PC-3 (cell line): Measurements from ENCODE around the gene DEFB125. TPM values are rescaled to one million over a fixed set of nuclear protein-coding genes. Genes with fewer than 3 reads are reported as not detected.

Source experiments
- ATAC-seq: fragments of 200-7000 bp; cut with Tn5 transposase; 2 replicates; pipeline ENCODE4 v1.9.1; 2020; ENCODE audit warnings: mild to moderate bottlenecking, moderate library complexity
- BruUV-seq: library from RNA; stranded (reverse); fragments of 400-500 nt; replicated peaks from 2 replicates; lab custom pipeline; 2021; lab: Mats Ljungman, UMichigan
- CTCF ChIA-PET: fragments of 300-600 bp; sonication (Branson Sonifier 250); formaldehyde crosslinking; loops from one replicate; lab custom pipeline; 2022; ENCODE audit warnings: antibody characterized with exemption; lab: Charles Lee
- POLR2A ChIA-PET: fragments of 300-600 bp; sonication (Branson Sonifier 250); formaldehyde crosslinking; loops from one replicate; lab custom pipeline; 2022; ENCODE audit warnings: antibody characterized with exemption; ENCODE audit not compliant: unreplicated experiment; lab: Charles Lee
- DNase-seq: peaks from one replicate; pipeline ENCODE4 v3.0.0-alpha.2; 2015
- H2AFZ ChIP-seq: fragments of 300-600 bp; sonication (generic); 2 replicates; pipeline ENCODE4 v1.6.0; 2016; ENCODE audit warnings: antibody characterized with exemption, low read length
- H3F3A ChIP-seq: fragments of 300-600 bp; sonication (generic); one replicate; pipeline ENCODE4 v1.6.0; 2017; ENCODE audit warnings: antibody characterized with exemption, low read length, control low read depth, mild to moderate bottlenecking; ENCODE audit not compliant: unreplicated experiment
- H3K27ac ChIP-seq: fragments of 300-600 bp; sonication (generic); 2 replicates; pipeline ENCODE4 v1.5.1; 2016; ENCODE audit warnings: mild to moderate bottlenecking, low read length
- H3K27me3 ChIP-seq: fragments of 300-600 bp; sonication (generic); 2 replicates; pipeline ENCODE4 v1.6.1; 2016; ENCODE audit warnings: low read length, mixed read lengths
- H3K36me3 ChIP-seq: fragments of 300-600 bp; sonication (generic); 2 replicates; pipeline ENCODE4 v1.6.1; 2016; ENCODE audit warnings: low read depth, mixed run types, low read length, mixed read lengths
- H3K4me1 ChIP-seq: fragments of 300-600 bp; sonication (generic); 2 replicates; pipeline ENCODE4 v1.5.1; 2016; ENCODE audit warnings: low read length; ENCODE audit not compliant: insufficient read depth
- H3K4me2 ChIP-seq: fragments of 300-600 bp; sonication (generic); 2 replicates; pipeline ENCODE4 v1.6.0; 2016; ENCODE audit warnings: low read length
- H3K4me3 ChIP-seq: fragments of 300-600 bp; sonication (generic); 2 replicates; pipeline ENCODE4 v1.5.1; 2016; ENCODE audit warnings: mild to moderate bottlenecking, low read length, mixed read lengths
- H3K79me2 ChIP-seq: fragments of 300-600 bp; sonication (generic); 2 replicates; pipeline ENCODE4 v1.6.1; 2017; ENCODE audit warnings: low read length, mixed read lengths
- H3K9ac ChIP-seq: fragments of 300-600 bp; sonication (generic); 2 replicates; pipeline ENCODE4 v1.6.0; 2016; ENCODE audit warnings: mild to moderate bottlenecking, low read length
- H3K9me2 ChIP-seq: fragments of 300-600 bp; sonication (generic); replicated peaks from 2 replicates; pipeline ENCODE4 v1.6.1; 2016; ENCODE audit warnings: mixed run types, low read length, mixed read lengths
- H3K9me3 ChIP-seq: fragments of 300-600 bp; sonication (generic); 2 replicates; pipeline ENCODE4 v1.6.1; 2016; ENCODE audit warnings: low read length, mixed read lengths
- H4K20me1 ChIP-seq: fragments of 300-600 bp; sonication (generic); 2 replicates; pipeline ENCODE4 v1.6.1; 2016; ENCODE audit warnings: low read length, mixed read lengths
- EZH2 ChIP-seq: fragments of 300-600 bp; sonication (generic); IDR thresholded peaks from one replicate; pipeline ENCODE4 v1.6.1; 2017; ENCODE audit warnings: antibody characterized with exemption, mild to moderate bottlenecking, low read length; ENCODE audit not compliant: unreplicated experiment
- EZH2phosphoT487 ChIP-seq: fragments of 300-600 bp; sonication (generic); IDR thresholded peaks from 2 replicates; pipeline ENCODE4 v1.6.1; 2018; ENCODE audit warnings: mild to moderate bottlenecking, antibody characterized with exemption, low read length, borderline replicate concordance
- intact Hi-C: fragments of 100-400 bp; cut with micrococcal nuclease; formaldehyde crosslinking; loops from 2 replicates; pipeline ENCODE4 v1.9.0; 2023
- total RNA-seq: library from RNA; depleted of rRNA; stranded (reverse); fragments of >200 nt; gene quantifications from 2 replicates; pipeline ENCODE4 v1.2.3, GENCODE V29; 2014
- TF ChIP-seq, protein P1 (sequence below): fragments of 300-600 bp; sonication (generic); conservative IDR thresholded peaks from 2 replicates; pipeline ENCODE4 v1.5.1; 2017; ENCODE audit warnings: antibody characterized with exemption, low read depth, mild to moderate bottlenecking, low read length

Gene DEFB125
- total RNA-seq, 1 experiment from 2014 or later = not detected

DNA sequence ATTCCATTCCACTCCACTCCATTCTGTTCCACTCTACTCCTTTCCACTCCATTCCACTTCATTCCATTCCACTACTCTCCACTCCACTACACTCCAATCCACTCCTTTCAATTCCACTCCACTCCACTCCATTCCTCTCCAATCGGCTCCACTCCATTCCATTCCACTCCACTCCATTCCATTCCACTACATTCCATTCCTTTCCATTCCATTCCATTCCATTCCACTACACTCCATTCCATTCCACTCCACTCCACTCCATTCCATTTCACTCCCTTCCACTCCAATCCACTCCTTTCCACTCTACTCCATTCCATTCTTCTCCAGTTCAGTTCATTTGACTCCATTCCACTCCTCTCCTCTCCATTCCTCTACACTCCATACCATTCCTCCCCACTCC is 26.2 kb upstream of the DEFB125 start:
- intact Hi-C loops = no loop called here
- DNase-seq (no peak), ATAC-seq (no peak)
- Histone ChIP-seq H3K79me2 (no peaks in the 10 kb centered on the region), H3K4me2 (no peak overlapping the region), H3K4me3 (no peak overlapping the region), H4K20me1 (no peaks in the 10 kb centered on the region), H3K9ac (no peak overlapping the region), H3K9me2 (no peaks in the 10 kb centered on the region), H3K4me1 (no peaks in the 10 kb centered on the region), H3K9me3 (peaks cover 28% of the 10 kb centered on the region; the same call in 1 of the 2 replicates), H3K27ac (no peak overlapping the region), H3F3A (no peaks in the 10 kb centered on the region), H3K36me3 (no peaks in the 10 kb centered on the region), H3K27me3 (no peaks in the 10 kb centered on the region), H2AFZ (no peak overlapping the region)
- BruUV-seq = no TSS peak
- ChIA-PET CTCF (no interaction called here), POLR2A (no interaction called here)
- TF ChIP-seq EZH2phosphoT487 (no peak), EZH2 (no peak)
- TF ChIP-seq, protein P1, sequence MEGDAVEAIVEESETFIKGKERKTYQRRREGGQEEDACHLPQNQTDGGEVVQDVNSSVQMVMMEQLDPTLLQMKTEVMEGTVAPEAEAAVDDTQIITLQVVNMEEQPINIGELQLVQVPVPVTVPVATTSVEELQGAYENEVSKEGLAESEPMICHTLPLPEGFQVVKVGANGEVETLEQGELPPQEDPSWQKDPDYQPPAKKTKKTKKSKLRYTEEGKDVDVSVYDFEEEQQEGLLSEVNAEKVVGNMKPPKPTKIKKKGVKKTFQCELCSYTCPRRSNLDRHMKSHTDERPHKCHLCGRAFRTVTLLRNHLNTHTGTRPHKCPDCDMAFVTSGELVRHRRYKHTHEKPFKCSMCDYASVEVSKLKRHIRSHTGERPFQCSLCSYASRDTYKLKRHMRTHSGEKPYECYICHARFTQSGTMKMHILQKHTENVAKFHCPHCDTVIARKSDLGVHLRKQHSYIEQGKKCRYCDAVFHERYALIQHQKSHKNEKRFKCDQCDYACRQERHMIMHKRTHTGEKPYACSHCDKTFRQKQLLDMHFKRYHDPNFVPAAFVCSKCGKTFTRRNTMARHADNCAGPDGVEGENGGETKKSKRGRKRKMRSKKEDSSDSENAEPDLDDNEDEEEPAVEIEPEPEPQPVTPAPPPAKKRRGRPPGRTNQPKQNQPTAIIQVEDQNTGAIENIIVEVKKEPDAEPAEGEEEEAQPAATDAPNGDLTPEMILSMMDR = no peak

DNA sequence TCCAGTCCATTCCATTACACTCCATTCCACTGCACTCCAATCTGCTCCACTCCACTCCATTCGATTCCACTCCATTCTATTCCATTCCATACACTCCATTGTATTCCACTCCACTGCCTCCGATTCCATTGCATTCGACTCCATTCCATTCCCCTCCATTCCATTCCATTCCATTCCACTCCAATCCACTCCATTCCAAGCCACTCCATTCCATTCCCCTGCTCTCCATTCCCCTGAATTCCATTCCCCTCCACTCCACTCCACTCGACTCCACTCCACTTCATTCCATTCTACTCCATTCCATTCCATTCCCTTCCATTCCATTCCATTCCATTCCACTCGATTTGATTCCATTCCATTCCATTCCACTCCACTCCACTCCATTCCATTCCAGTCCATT is 25.7 kb upstream of the DEFB125 start:
- ChIA-PET CTCF (no interaction called here), POLR2A (no interaction called here)
- no peaks in the 10 kb centered on the region for H4K20me1 ChIP-seq
- no peaks in the 10 kb centered on the region for H3K36me3 ChIP-seq
- H3K27me3 ChIP-seq = no peaks in the 10 kb centered on the region
- intact Hi-C loops = no loop called here
- H3K9me3 ChIP-seq = peaks cover 28% of the 10 kb centered on the region; the same call in 1 of the 2 replicates
- H3K9me2 ChIP-seq = no peaks in the 10 kb centered on the region
- H2AFZ ChIP-seq = no peak overlapping the region
- ATAC-seq = no peak
- H3K4me1 ChIP-seq = no peaks in the 10 kb centered on the region
- no peak overlapping the region for H3K9ac ChIP-seq
- H3K4me2 ChIP-seq = no peak overlapping the region
- no TSS peak for BruUV-seq
- no peaks in the 10 kb centered on the region for H3F3A ChIP-seq
- DNase-seq = no peak
- TF ChIP-seq, protein P1 = no peak
- TF ChIP-seq EZH2 (no peak), EZH2phosphoT487 (no peak)
- H3K79me2 ChIP-seq = no peaks in the 10 kb centered on the region
- H3K27ac ChIP-seq = no peak overlapping the region
- no peak overlapping the region for H3K4me3 ChIP-seq

DNA sequence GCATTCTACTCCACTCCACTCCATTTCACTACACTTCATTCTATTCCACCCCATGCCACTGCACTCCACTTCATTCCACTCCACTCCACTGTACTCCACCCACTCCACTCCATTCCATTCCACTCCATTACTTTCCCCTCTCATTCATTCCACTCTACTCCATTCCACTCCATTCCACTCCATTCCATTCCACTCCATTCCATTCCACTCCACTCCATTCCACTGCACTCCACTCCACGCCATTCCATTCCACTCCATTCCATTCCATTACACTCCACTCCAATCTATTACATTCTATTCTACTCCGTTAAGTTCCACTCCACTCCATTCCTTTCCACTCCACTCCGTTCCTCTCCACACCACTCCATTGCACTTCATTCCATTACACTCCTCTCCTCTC is 25.0 kb upstream of the DEFB125 start:
- H3K4me3 ChIP-seq = no peak overlapping the region
- H3K27me3 ChIP-seq = no peaks in the 10 kb centered on the region
- DNase-seq (no peak), ATAC-seq (no peak)
- no peaks in the 10 kb centered on the region for H3K36me3 ChIP-seq
- intact Hi-C loops = no loop called here
- H2AFZ ChIP-seq = no peak overlapping the region
- TF ChIP-seq EZH2phosphoT487 (no peak), EZH2 (no peak)
- TF ChIP-seq, protein P1 = no peak
- H3K4me2 ChIP-seq = no peak overlapping the region
- CTCF ChIA-PET = no interaction called here
- H3F3A ChIP-seq = no peaks in the 10 kb centered on the region
- no peaks in the 10 kb centered on the region for H3K4me1 ChIP-seq
- no peaks in the 10 kb centered on the region for H3K9me2 ChIP-seq
- H3K27ac ChIP-seq = no peak overlapping the region
- no TSS peak for BruUV-seq
- POLR2A ChIA-PET = no interaction called here
- H3K79me2 ChIP-seq = no peaks in the 10 kb centered on the region
- no peaks in the 10 kb centered on the region for H4K20me1 ChIP-seq
- H3K9ac ChIP-seq = no peak overlapping the region
- peaks cover 31% of the 10 kb centered on the region; the same call in 1 of the 2 replicates for H3K9me3 ChIP-seq
